Measurements from ENCODE around the gene FOXK2.

GRCh38 chr17:82638183-82638773 is 118.7 kb downstream of the FOXK2 start:
- TF ChIP-seq CTCF (IDR thresholded peaks at IDR 0.05) (no peak), POLR2A (IDR thresholded peaks at IDR 0.05) (no peak)
